GM12878 (cell line): Measurements from ENCODE around the gene ADAMTS17. TPM values are rescaled to one million over a fixed set of nuclear protein-coding genes. Genes with fewer than 3 reads are reported as not detected.

Experiments used
- ATAC-seq: fragments of 200-7000 bp; cut with Tn5 transposase; 3 replicates; pipeline ENCODE4 v1.9.1; 2020; ENCODE audit warnings: mild to moderate bottlenecking, moderate library complexity
- BruUV-seq: library from RNA; stranded (reverse); fragments of 400-500 nt; replicated peaks from 2 replicates; lab custom pipeline; 2021; lab: Mats Ljungman, UMichigan
- CTCF ChIA-PET: fragments of 300-600 bp; sonication (Branson Sonifier 250); formaldehyde crosslinking; extraction: SDS; loops from one replicate; lab custom pipeline; 2021; ENCODE audit warnings: inconsistent platforms; lab: Yijun Ruan, JAX
- POLR2A ChIA-PET: fragments of 350-600 bp; formaldehyde crosslinking; extraction: SDS; loops from one replicate; lab custom pipeline; 2021; ENCODE audit warnings: inconsistent platforms; lab: Charles Lee
- RAD21 ChIA-PET: fragments of 300-600 bp; sonication (Branson Sonifier 250); formaldehyde crosslinking; loops from one replicate; lab custom pipeline; 2023; ENCODE audit warnings: antibody characterized with exemption; ENCODE audit not compliant: unreplicated experiment; lab: Charles Lee
- SMC1A ChIA-PET: fragments of 300-600 bp; sonication (Branson Sonifier 250); formaldehyde crosslinking; loops from one replicate; lab custom pipeline; 2023; ENCODE audit not compliant: unreplicated experiment, uncharacterized antibody; lab: Charles Lee
- DNase-seq: peaks from one replicate; pipeline ENCODE4 v3.0.0-alpha.2; 2011; ENCODE audit warnings: low read depth, low spot score
- FAIRE-seq: peaks from 3 replicates; lab custom pipeline; 2011; peaks lifted over from hg19 to GRCh38; lab: Jason Lieb, UNC
- H2AFZ ChIP-seq: 2 replicates; pipeline ENCODE4 v1.6.0; 2011; ENCODE audit warnings: low read depth, low read length, control low read depth; ENCODE audit not compliant: control insufficient read depth
- H3K27ac ChIP-seq: 2 replicates; pipeline ENCODE4 v1.5.1; 2011; ENCODE audit warnings: control low read depth; ENCODE audit not compliant: control insufficient read depth, insufficient read depth
- H3K27me3 ChIP-seq, 2 experiments: replicated peaks in 1 of 2; 2 replicates each; pipeline versions ENCODE4 v1.6.0 to v1.6.1; 2011; ENCODE audit warnings: low read length in 1 of 2; ENCODE audit not compliant: control insufficient read depth in 2 of 2, insufficient read depth in 2 of 2
- H3K36me3 ChIP-seq, 2 experiments: 2 replicates each; pipeline ENCODE4 v1.5.1; 2011; ENCODE audit warnings: low read length in 1 of 2; ENCODE audit not compliant: control insufficient read depth in 2 of 2, insufficient read depth in 2 of 2
- H3K4me1 ChIP-seq: 2 replicates; pipeline ENCODE4 v1.6.1; 2011; ENCODE audit warnings: mild to moderate bottlenecking, low read length, moderate library complexity, mixed read lengths; ENCODE audit not compliant: control insufficient read depth, insufficient read depth
- H3K4me2 ChIP-seq: 2 replicates; pipeline ENCODE4 v1.6.0; 2011; ENCODE audit warnings: control low read depth; ENCODE audit not compliant: control insufficient read depth, insufficient read depth
- H3K4me3 ChIP-seq: fragments of 200-600 bp; sonication (generic); 2 replicates; pipeline ENCODE4 v1.5.1; 2016
- H3K79me2 ChIP-seq: 2 replicates; pipeline ENCODE4 v1.6.0; 2011; ENCODE audit warnings: low read length; ENCODE audit not compliant: control insufficient read depth, insufficient read depth
- H3K9ac ChIP-seq: 2 replicates; pipeline ENCODE4 v1.8.0; 2011; ENCODE audit warnings: low read length, control low read depth, mixed read lengths; ENCODE audit not compliant: control insufficient read depth, insufficient read depth
- H3K9me3 ChIP-seq: replicated peaks from 3 replicates; pipeline ENCODE4 v1.5.1; 2011; ENCODE audit warnings: mild to moderate bottlenecking, low read length; ENCODE audit not compliant: control insufficient read depth, insufficient read depth
- H4K20me1 ChIP-seq: 2 replicates; pipeline ENCODE4 v1.6.0; 2011; ENCODE audit not compliant: control insufficient read depth, insufficient read depth
- BCLAF1 ChIP-seq: fragments of 450-650 bp; IDR thresholded peaks from 2 replicates; pipeline ENCODE4 v1.6.1; 2017; ENCODE audit warnings: antibody characterized with exemption, mild to moderate bottlenecking, moderate library complexity
- NR2C2 ChIP-seq: IDR thresholded peaks from 2 replicates; pipeline ENCODE4 v1.6.1; 2011; ENCODE audit warnings: borderline replicate concordance, low read depth; ENCODE audit not compliant: control insufficient read depth, insufficient read length
- NRF1 ChIP-seq: conservative IDR thresholded peaks from 2 replicates; pipeline ENCODE4 v1.6.1; 2011; ENCODE audit warnings: mild to moderate bottlenecking, low read depth, low read length, improper control_type of control experiment
- RBBP5 ChIP-seq: fragments of 200-600 bp; sonication (generic); conservative IDR thresholded peaks from 2 replicates; pipeline ENCODE4 v1.6.1; 2016
- REST ChIP-seq: IDR thresholded peaks from 2 replicates; pipeline ENCODE4 v1.6.1; 2012; ENCODE audit warnings: mild to moderate bottlenecking, low read depth, low read length
- SMARCA5 ChIP-seq: fragments of 450-650 bp; IDR thresholded peaks from 2 replicates; pipeline ENCODE4 v1.6.1; 2017; ENCODE audit warnings: mild to moderate bottlenecking
- SMC3 ChIP-seq: IDR thresholded peaks from 2 replicates; pipeline ENCODE4 v1.6.1; 2011; ENCODE audit warnings: low read length, improper control_type of control experiment, borderline replicate concordance
- SPI1 ChIP-seq: IDR thresholded peaks from 2 replicates; pipeline ENCODE4 v1.6.1; 2011; ENCODE audit warnings: low read depth, mild to moderate bottlenecking, low read length, moderate library complexity, borderline replicate concordance; ENCODE audit not compliant: insufficient read depth
- SREBF1 ChIP-seq: IDR thresholded peaks from 2 replicates; pipeline ENCODE4 v1.6.1; 2012; ENCODE audit warnings: mild to moderate bottlenecking, low read length
- SUZ12 ChIP-seq: fragments of 200-600 bp; sonication (generic); IDR thresholded peaks from one replicate; pipeline ENCODE4 v1.6.1; 2018; ENCODE audit warnings: antibody characterized with exemption, mild to moderate bottlenecking; ENCODE audit not compliant: unreplicated experiment
- USF1 ChIP-seq: IDR thresholded peaks from 2 replicates; pipeline ENCODE4 v1.6.1; 2011; ENCODE audit warnings: borderline replicate concordance, low read depth, mild to moderate bottlenecking, moderate library complexity, mixed read lengths, low read length; ENCODE audit not compliant: insufficient read depth; ENCODE audit errors: extremely low read length
- ZNF622 ChIP-seq: fragments of 450-650 bp; IDR thresholded peaks from 2 replicates; pipeline ENCODE4 v1.6.1; 2017; ENCODE audit warnings: mild to moderate bottlenecking, inconsistent platforms
- ZNF687 ChIP-seq: fragments of 450-650 bp; IDR thresholded peaks from 2 replicates; pipeline ENCODE4 v1.6.1; 2017; ENCODE audit warnings: mild to moderate bottlenecking, moderate library complexity
- WGBS: methylation state at CpG from one replicate; pipeline ENCODE4 v1.1.6; 2016; ENCODE audit warnings: low lambda C conversion rate; ENCODE audit not compliant: insufficient replicate concordance, insufficient coverage; ENCODE audit errors: missing lambda C conversion rate; 5-methylcytosine and 5-hydroxymethylcytosine counted together
- in situ Hi-C: fragments of 300-500 bp; cut with MboI; formaldehyde crosslinking; loops from 9 replicates; pipeline ENCODE4 v1.14.3; 2018; ENCODE audit warnings: mixed read lengths
- intact Hi-C: fragments of 100-400 bp; cut with micrococcal nuclease; formaldehyde crosslinking; loops from one replicate; pipeline ENCODE4 v1.14.2; 2022; ENCODE audit not compliant: unreplicated experiment
- polyA plus RNA-seq, 11 experiments: library from polyadenylated mRNA; depleted of rRNA in 4 of 11; unstranded in 6 of 11; stranded (reverse) in 5 of 11; fragments of >200 nt; fragmentation: Nextera tagmentation in 4 of 11; fragmentation: Illumina TruSeq in 1 of 11; extraction: Ambion mirVana in 4 of 11; extraction: Trizol in 1 of 11; gene quantifications; 1 replicate in 1 of 11; 2 replicates in 10 of 11; pipeline versions ENCODE4 v1.2.1 to v1.2.3, GENCODE V29; 2011 to 2016; ENCODE audit warnings: inconsistent platforms in 2 of 11, missing spikeins in 2 of 11, low read depth in 1 of 11
- total RNA-seq, 4 experiments: library from RNA; depleted of rRNA in 3 of 4; stranded (reverse); fragments of >200 nt in 3 of 4; fragmentation: Illumina TruSeq in 1 of 4; extraction: Trizol in 1 of 4; gene quantifications; 2 replicates each; pipeline versions ENCODE4 v1.2.1 to v1.2.3, GENCODE V29; 2013 to 2021

Gene ADAMTS17
- total and polyA plus RNA-seq, 10 of the 15 experiments (the other 5 are each of a cell fraction or from before 2014, with no cell fraction given), result 0.04 to 0.50 (median 0.10) TPM; not detected in 4

GRCh38 chr15:99970891-99971430 lies 370.8 kb downstream of the ADAMTS17 start:
- ChIA-PET POLR2A (no interaction called here), RAD21 (no interaction called here), CTCF (no interaction called here), SMC1A (no interaction called here)
- H3K4me3 ChIP-seq, result no peak overlapping the region
- no peaks in the 10 kb centered on the region for H3K4me1 ChIP-seq
- 14% methylated on average over 7 of the region's 9 CpGs for WGBS
- DNase-seq, result no peak
- H3K4me2 ChIP-seq, result no peak overlapping the region
- in situ Hi-C loops (no loop called here), intact Hi-C loops (no loop called here)
- H4K20me1 ChIP-seq, result no peaks in the 10 kb centered on the region
- no peak for FAIRE-seq
- no peaks in the 10 kb centered on the region for H3K27me3 ChIP-seq
- H3K79me2 ChIP-seq, result no peaks in the 10 kb centered on the region
- no peak for ATAC-seq
- no TSS peak for BruUV-seq
- no peak overlapping the region for H2AFZ ChIP-seq
- no peaks in the 10 kb centered on the region for H3K9me3 ChIP-seq
- no peak overlapping the region for H3K9ac ChIP-seq
- no peaks in the 10 kb centered on the region for H3K36me3 ChIP-seq
- H3K27ac ChIP-seq, result no peak overlapping the region
- TF ChIP-seq SMC3 (no peak), SMARCA5 (no peak), ZNF622 (no peak), ZNF687 (no peak), SPI1 (no peak), USF1 (no peak), SREBF1 (no peak), BCLAF1 (no peak), NR2C2 (no peak), RBBP5 (no peak), REST (no peak), SUZ12 (no peak), NRF1 (no peak)
